HG03159 (cell line): Measurements from ENCODE around the gene RASSF10.

ENCODE experiments used
- ATAC-seq: cut with Tn5 transposase; IDR thresholded peaks from one replicate; pipeline ENCODE4 v1.9.1; 2021; ENCODE audit warnings: mild to moderate bottlenecking, moderate library complexity; ENCODE audit not compliant: unreplicated experiment

The RASSF10 gene

DNA sequence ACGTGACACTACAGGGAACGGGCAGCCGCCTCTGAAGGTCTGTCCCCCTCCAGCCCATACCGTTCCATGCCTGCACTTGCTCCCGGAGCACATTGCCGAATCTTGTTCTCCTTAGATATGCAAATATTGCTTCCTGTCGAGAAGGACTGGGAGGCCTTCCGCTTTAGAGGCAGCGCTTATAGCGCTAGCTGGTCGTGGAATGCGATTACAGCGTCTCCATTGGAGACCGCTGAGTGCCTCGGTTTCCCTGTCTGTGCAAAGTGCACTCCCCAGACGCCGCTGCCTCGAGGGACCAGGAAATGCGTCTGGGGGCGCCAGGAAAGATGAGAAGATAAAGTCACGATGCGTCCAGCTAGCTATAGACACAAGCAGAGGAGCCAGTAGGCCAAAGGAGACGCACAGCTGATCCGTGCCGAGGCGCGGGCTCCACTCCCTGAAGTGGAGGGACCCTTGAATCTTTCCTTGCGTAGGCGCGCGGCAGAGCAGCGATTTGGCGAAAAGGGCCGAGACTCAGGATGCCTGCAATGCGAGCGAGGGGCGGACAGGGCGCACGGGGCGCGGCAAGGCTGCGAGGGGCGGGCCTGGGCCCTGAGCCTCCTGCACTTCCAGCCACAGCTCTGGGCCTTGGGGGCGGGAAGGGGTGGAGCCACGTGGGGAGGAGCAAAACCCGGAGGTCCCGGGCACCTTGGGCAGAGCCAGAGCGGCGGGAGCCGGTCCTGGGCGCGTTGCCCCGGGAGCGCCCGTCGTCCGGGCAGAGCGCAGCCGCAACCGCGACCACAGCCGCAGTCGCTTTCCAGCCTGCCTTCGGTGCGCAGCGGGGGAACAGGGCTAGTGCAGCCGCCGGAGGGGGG lies at the start of gene RASSF10:
RASSF10 (plus strand) TSS at position 692 of the 851 bp plus-strand sequence. CDS start 261 bp downstream, outside the sequence.
- no peak for ATAC-seq

GRCh38 chr11:12961615-12962014 lies 47.5 kb upstream of the RASSF10 start:
- ATAC-seq: no peak

DNA sequence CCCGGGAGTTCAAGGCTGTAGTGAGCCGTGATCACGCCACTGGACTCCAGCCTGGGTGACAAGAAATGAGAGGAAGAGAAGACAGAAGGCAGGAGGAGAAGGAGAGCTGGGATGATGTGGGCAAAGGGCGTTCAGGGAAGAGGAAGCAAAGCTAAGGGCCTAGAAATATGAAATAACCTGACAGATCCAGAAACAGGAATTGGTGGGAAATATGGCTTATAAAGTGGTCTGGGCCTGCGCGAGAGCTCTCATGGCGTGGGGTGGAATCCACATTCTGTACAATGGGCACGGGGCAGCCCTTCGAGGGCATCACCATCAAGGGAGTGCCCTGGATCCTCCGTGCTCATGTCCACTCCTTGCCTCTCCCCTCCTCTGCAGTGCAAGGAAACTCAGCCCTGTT lies 46.8 kb upstream of the RASSF10 start:
- no peak for ATAC-seq

DNA sequence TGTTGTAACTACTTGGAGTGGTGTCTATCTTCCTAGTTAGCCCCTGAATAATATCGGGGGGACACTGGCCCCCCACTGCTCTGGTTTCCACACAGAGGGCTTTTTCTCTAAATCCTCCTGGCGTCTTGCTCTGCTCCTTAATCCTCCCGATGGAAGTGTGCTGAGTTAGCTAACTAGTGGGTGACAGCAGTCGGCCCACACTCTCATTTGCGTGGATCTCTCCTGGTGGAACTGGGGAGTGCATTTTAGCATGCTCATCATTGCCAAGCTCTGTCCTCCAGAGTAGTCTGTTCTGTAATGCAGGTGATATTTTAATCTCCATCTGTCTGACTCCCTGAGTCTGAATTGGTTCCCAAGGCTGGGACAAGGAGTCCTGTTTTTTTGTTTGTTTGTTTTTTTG lies 46.1 kb upstream of the RASSF10 start:
- ATAC-seq: no peak

DNA sequence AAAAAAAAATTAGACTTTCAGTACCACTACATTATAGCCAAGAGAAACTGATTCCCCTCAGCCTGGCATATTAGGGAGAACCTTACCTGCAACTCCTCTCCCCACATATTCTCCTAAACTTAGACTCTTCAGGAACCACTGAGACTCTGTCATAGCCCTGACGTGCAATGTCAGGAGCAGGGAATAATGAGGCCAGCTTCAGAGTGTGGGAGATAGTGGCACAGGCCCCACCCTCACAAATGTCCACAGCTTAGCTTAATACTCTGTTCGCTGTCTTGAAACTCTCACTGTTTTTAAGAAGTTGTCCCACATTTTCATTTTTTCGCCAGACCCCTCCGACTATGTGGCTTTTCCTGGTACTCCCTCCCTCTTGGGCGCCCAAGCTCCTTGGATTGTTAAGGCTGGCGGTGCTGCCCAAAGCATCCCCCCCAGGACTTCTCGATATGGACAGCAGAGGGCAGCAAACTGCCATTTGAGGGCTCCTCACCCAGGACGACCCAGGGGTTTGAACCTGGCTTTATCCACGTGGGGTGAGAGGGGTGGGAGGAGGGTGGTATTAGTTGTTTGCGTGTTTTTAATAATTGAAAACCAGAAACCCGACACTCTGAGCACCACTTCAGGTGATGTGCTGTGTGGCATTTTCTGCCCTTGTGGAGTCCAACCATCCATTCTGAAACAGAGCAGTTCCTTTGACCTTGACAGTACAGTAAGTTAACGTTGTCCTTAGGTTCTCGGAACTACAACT lies 45.2 kb upstream of the RASSF10 start:
- peak; percentile 87 for ATAC-seq

DNA sequence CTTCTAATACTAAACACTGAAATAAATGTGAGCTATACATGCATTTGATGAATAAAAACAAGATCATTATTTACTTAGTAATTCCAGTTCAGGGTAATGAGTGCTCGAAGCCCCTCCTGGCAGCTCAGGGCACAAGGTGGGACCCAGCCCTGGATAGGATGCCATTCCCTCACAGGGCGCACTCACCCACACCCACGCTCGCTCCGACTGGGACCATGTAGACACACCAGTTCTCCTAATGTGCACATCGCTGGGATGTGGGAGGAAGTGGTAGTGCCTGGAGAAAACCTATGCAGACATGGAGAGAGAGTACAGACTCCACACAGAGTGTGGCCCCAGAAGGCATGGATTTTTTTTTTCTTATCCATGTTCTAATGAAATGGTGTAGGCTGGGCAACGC lies 44.5 kb upstream of the RASSF10 start:
- ATAC-seq: no peak

- no peak for ATAC-seq
Observed at GRCh38 chr11:12966002-12966401, 43.1 kb upstream of the RASSF10 start.

DNA sequence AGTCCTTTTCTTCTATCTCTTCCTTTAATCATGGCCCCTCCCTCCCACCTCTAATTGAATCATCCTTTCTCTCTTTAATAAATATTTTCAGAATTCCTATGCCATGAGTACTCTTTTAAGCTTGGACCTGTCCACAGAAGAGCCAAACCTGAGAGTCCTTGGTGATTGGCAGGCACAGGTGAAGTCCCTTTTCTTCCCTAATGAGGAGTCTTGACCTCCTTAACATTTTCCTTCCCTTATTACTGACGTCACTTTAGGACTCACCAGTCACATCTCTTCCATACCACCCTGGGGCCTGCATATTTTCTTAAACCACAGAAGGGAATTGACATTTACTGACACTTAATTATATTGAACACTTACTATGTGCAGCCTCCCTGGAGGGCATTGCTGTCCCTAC lies 41.0 kb upstream of the RASSF10 start:
- no peak for ATAC-seq

DNA sequence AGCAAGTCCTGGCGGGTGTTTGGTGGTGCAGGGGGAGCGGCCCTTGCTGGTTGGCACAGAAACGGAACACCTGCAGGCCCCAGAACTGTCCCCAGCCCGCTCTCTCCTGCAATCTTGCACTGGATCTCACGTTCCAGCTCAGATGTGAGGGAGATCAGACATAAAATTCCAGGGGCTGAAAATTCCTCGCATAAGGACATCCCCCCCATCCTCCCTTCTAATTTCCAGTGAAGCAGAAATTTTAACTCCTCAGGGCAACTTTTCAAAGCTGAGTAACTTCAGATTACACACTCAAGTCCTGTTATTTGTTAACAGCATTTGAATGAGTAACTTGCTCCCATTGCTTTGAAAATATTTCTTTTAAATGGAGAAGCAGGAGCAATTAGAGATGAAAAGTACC lies 40.3 kb upstream of the RASSF10 start:
- ATAC-seq: no peak

GRCh38 chr11:12971955-12972354 lies 37.2 kb upstream of the RASSF10 start:
- ATAC-seq: no peak

- no peak for ATAC-seq
Observed at GRCh38 chr11:12973528-12974181, 35.5 kb upstream of the RASSF10 start.

DNA sequence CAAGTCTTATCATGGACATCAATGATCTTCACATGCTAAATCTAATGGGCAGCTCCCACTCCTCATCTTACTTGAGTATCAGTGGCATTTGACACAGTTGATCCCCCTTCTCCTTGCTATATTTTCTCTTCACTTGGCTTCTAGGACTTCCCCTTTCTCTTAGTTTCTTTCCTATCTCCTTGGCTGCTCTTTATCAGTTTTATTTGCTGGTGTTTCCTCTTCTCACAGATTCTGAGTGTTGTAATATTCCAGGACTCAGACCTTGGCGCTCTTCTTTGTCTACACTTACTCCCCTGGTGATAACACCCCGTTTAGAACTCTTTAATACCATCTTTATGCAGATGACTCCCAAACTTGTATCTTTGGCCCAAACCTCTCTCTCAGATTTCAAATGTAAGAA lies 33.9 kb upstream of the RASSF10 start:
- ATAC-seq: no peak

DNA sequence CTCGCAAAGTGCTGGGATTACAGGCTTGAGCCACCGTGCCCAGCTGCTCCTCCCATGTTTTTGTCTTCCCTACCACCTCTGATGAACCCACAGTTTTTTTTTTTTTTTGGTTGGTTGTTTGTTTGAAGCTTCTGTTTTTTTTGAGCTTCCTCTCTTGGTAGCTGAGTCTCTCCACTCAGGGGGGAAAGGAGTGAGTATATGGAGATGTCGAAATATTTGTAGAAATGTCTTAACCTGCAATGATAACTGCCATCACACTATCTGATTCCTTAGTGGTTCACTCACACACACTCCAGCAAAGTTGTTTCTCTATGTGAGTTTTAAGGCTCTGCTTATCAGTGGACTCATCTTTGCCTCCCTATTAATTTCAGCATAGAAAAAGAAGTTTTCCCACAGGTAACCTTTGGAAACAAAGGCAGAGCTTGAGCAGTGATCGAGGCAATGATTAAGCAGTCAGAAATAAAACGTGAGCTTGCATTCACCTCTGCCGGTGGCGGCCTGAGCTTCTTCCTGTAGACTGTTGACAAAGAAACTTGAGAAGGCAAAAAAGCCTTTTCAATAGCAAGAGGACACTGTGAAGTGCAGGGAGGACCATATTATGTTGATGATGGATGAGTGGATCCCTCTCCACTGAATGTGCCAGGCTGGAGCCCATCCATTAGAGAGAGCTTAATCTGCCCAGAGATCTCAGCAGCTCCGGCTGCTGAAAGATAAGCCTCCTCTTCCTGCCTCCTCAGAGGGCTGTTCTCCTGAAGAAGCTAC lies 29.0 kb upstream of the RASSF10 start:
- no peak for ATAC-seq

GRCh38 chr11:12981676-12982522 lies 27.2 kb upstream of the RASSF10 start:
- ATAC-seq: no peak

- no peak for ATAC-seq
Observed at GRCh38 chr11:12983336-12983735, 25.8 kb upstream of the RASSF10 start.

DNA sequence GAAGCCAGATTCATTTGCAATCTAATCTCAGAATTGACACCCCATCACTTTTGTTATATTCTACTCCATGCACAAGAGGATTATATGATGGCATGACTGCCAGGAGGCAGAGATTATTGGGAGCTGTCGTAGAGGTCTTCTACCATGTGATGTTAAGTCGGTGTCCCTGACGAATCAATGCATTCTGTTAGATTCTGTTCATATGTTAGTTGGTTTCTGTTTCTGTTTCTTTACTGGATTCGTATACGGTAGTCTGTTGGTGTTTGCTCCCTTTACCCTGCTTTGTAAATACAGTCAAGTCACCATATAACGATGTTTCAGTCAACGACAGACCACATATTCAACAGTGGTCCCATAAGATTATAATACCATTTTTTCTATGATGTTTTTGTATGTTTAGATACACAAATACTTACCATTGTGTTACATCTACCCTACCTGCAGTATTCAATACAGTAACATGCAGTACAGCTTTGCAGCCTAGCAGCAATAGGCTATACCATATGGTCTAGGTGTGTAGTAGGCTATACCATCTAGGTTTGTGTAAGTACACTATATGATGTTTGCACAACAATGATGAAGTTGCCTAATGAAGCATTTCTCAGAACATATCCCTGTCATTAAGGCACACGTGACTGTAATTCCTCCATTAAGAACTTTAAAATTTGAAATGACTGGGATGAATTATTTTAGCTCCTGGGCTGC lies 22.8 kb upstream of the RASSF10 start:
- no peak for ATAC-seq

- ATAC-seq: no peak
Observed at GRCh38 chr11:12989428-12990161, 19.5 kb upstream of the RASSF10 start.

DNA sequence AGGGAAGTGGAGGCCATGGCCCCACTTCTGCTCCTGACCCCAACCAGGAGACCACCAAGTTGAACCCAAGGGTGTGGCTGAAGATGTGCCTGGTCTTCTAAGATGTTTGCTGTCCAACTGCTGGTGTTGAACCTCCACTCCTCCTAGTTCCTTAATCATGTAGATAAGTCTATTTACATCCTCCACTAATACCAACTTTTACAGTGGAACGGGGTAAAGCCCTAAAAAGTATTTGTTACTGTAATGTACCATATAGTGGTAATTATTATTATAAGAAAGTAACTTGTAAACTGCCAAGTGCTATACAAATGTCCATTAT lies 19.0 kb upstream of the RASSF10 start:
- no peak for ATAC-seq

GRCh38 chr11:12991426-12991825 lies 17.7 kb upstream of the RASSF10 start:
- no peak for ATAC-seq
